GM19193 (cell line): ENCODE measurements around the gene CFAP58.

Experiments used
- POLR2A ChIP-seq: IDR thresholded peaks from 4 replicates; pipeline ENCODE4 v1.6.1; 2011; ENCODE audit not compliant: insufficient read depth, insufficient read length; ENCODE audit errors: extremely low read depth

CFAP58 gene

GRCh38 chr10:104337985-104338735, 15.5 kb upstream of the CFAP58 start, which contains the start of gene ITPRIP:
TSS of gene ITPRIP (minus strand) at chr10:104338465. CDS start at chr10:104316051, 22,414 bp downstream.
- TF ChIP-seq POLR2A: peak; percentile 86

GRCh38 chr10:104339469-104340110, 14.0 kb upstream of the CFAP58 start:
- TF ChIP-seq POLR2A: no peak

- TF ChIP-seq POLR2A: no peak
Observed at GRCh38 chr10:104340111-104340526, 13.5 kb upstream of the CFAP58 start.

- TF ChIP-seq POLR2A: no peak
Observed at GRCh38 chr10:104340641-104341040, 13.0 kb upstream of the CFAP58 start.

GRCh38 chr10:104342941-104343411, 10.7 kb upstream of the CFAP58 start:
- TF ChIP-seq POLR2A: no peak

- no peak for TF ChIP-seq POLR2A
Observed at GRCh38 chr10:104344219-104344618, 9.4 kb upstream of the CFAP58 start.

GRCh38 chr10:104345515-104345914, 8.1 kb upstream of the CFAP58 start:
- TF ChIP-seq POLR2A: no peak

GRCh38 chr10:104345941-104346340, 7.7 kb upstream of the CFAP58 start:
- no peak for TF ChIP-seq POLR2A

GRCh38 chr10:104347295-104348045, 6.2 kb upstream of the CFAP58 start:
- TF ChIP-seq POLR2A: no peak

GRCh38 chr10:104348601-104349000, 5.0 kb upstream of the CFAP58 start:
- TF ChIP-seq POLR2A: no peak

GRCh38 chr10:104349623-104350126, 4.0 kb upstream of the CFAP58 start:
- no peak for TF ChIP-seq POLR2A

GRCh38 chr10:104350127-104350635, 3.5 kb upstream of the CFAP58 start:
- no peak for TF ChIP-seq POLR2A

GRCh38 chr10:104351061-104351702, 2.5 kb upstream of the CFAP58 start:
- no peak for TF ChIP-seq POLR2A

GRCh38 chr10:104351919-104352318, 1.7 kb upstream of the CFAP58 start:
- no peak for TF ChIP-seq POLR2A
